H9 (cell line): Measurements from ENCODE around the gene SSBP3. TPM values are rescaled to one million over a fixed set of nuclear protein-coding genes. Genes with fewer than 3 reads are reported as not detected.

Experiments used
- DNase-seq: peaks from one replicate; pipeline ENCODE4 v3.0.0-alpha.2; 2017
- H2AFZ ChIP-seq: one replicate; pipeline ENCODE4 v1.6.1; 2013; ENCODE audit warnings: mild to moderate bottlenecking, low read length, control low read depth, moderate library complexity
- H2AK5ac ChIP-seq: 2 replicates; pipeline ENCODE4 v1.6.1; 2013; ENCODE audit warnings: low read length, control low read depth, mixed read lengths; ENCODE audit not compliant: insufficient read length
- H2BK120ac ChIP-seq: one replicate; pipeline ENCODE4 v1.6.1; 2013; ENCODE audit warnings: low read depth, mild to moderate bottlenecking, low read length, control low read depth, inconsistent platforms; ENCODE audit not compliant: poor library complexity, severe bottlenecking
- H2BK12ac ChIP-seq: 2 replicates; pipeline ENCODE4 v1.6.1; 2013; ENCODE audit warnings: low read length, control low read depth, mixed read lengths, low read depth; ENCODE audit not compliant: insufficient read length
- H2BK15ac ChIP-seq: 2 replicates; pipeline ENCODE4 v1.6.1; 2013; ENCODE audit warnings: low read depth, low read length, control low read depth
- H2BK20ac ChIP-seq: one replicate; pipeline ENCODE4 v1.6.1; 2013; ENCODE audit warnings: low read depth, mild to moderate bottlenecking, low read length, control low read depth, inconsistent platforms; ENCODE audit not compliant: poor library complexity, severe bottlenecking
- H2BK5ac ChIP-seq: 2 replicates; pipeline ENCODE4 v1.6.1; 2013; ENCODE audit warnings: low read length, control low read depth, mixed read lengths; ENCODE audit not compliant: insufficient read length
- H3K14ac ChIP-seq: 2 replicates; pipeline ENCODE4 v1.6.1; 2013; ENCODE audit warnings: low read length, control low read depth; ENCODE audit not compliant: insufficient read depth
- H3K18ac ChIP-seq: 2 replicates; pipeline ENCODE4 v1.6.1; 2013; ENCODE audit warnings: low read depth, mild to moderate bottlenecking, mixed read lengths, low read length, control low read depth; ENCODE audit not compliant: insufficient read length
- H3K23ac ChIP-seq: 2 replicates; pipeline ENCODE4 v1.6.1; 2013; ENCODE audit warnings: low read length, control low read depth, mixed read lengths, low read depth; ENCODE audit not compliant: insufficient read length
- H3K23me2 ChIP-seq: 2 replicates; pipeline ENCODE4 v1.6.1; 2013; ENCODE audit warnings: low read depth, mild to moderate bottlenecking, mixed read lengths, low read length, control low read depth; ENCODE audit not compliant: insufficient read length, poor library complexity, severe bottlenecking
- H3K27ac ChIP-seq: 2 replicates; pipeline ENCODE4 v1.5.1; 2013; ENCODE audit warnings: low read length, control low read depth, mixed read lengths, low read depth; ENCODE audit not compliant: insufficient read length
- H3K27me3 ChIP-seq: 2 replicates; pipeline ENCODE4 v1.6.1; 2013; ENCODE audit warnings: low read length, control low read depth, inconsistent platforms; ENCODE audit not compliant: insufficient read depth
- H3K4ac ChIP-seq: 2 replicates; pipeline ENCODE4 v1.6.1; 2013; ENCODE audit warnings: low read depth, mild to moderate bottlenecking, control low read depth, inconsistent platforms, low read length, moderate library complexity
- H3K4me1 ChIP-seq: 2 replicates; pipeline ENCODE4 v1.6.1; 2013; ENCODE audit warnings: low read length, control low read depth, inconsistent platforms; ENCODE audit not compliant: insufficient read depth
- H3K4me2 ChIP-seq: 2 replicates; pipeline ENCODE4 v1.6.1; 2013; ENCODE audit warnings: low read length, control low read depth, mixed read lengths; ENCODE audit not compliant: insufficient read length, insufficient read depth
- H3K56ac ChIP-seq: 2 replicates; pipeline ENCODE4 v1.6.1; 2013; ENCODE audit warnings: low read depth, mild to moderate bottlenecking, mixed read lengths, low read length, control low read depth; ENCODE audit not compliant: insufficient read length
- H3K79me1 ChIP-seq: 2 replicates; pipeline ENCODE4 v1.6.1; 2013; ENCODE audit warnings: low read depth, mild to moderate bottlenecking, moderate library complexity, low read length, control low read depth, inconsistent platforms; ENCODE audit not compliant: insufficient read depth, poor library complexity, severe bottlenecking
- H3K79me2 ChIP-seq: 2 replicates; pipeline ENCODE4 v1.6.1; 2013; ENCODE audit warnings: low read length, control low read depth, inconsistent platforms; ENCODE audit not compliant: insufficient read depth
- H3K9ac ChIP-seq: 2 replicates; pipeline ENCODE4 v1.6.1; 2013; ENCODE audit warnings: low read length, control low read depth, mixed read lengths; ENCODE audit not compliant: insufficient read length; ENCODE audit errors: extremely low read depth
- H3K9me3 ChIP-seq: one replicate; pipeline ENCODE4 v1.6.1; 2013; ENCODE audit warnings: low read depth, low read length, inconsistent platforms; ENCODE audit not compliant: control insufficient read depth
- H3T11ph ChIP-seq: one replicate; pipeline ENCODE4 v1.6.1; 2013; ENCODE audit warnings: mild to moderate bottlenecking, low read length, control low read depth, inconsistent platforms
- H4K20me1 ChIP-seq: one replicate; pipeline ENCODE4 v1.6.1; 2013; ENCODE audit not compliant: control insufficient read depth, insufficient read length, insufficient read depth
- H4K5ac ChIP-seq: 2 replicates; pipeline ENCODE4 v1.6.1; 2013; ENCODE audit warnings: low read depth, mild to moderate bottlenecking, mixed read lengths, low read length, control low read depth; ENCODE audit not compliant: insufficient read length
- H4K8ac ChIP-seq: replicated peaks from 2 replicates; pipeline ENCODE4 v1.6.1; 2013; ENCODE audit warnings: low read length, control low read depth, mixed read lengths, low read depth; ENCODE audit not compliant: insufficient read length
- H4K91ac ChIP-seq: 2 replicates; pipeline ENCODE4 v1.6.1; 2013; ENCODE audit warnings: low read depth, mild to moderate bottlenecking, moderate library complexity, mixed read lengths, low read length, control low read depth; ENCODE audit not compliant: insufficient read length
- H3K27ac Mint-ChIP-seq, 3 experiments: 2 replicates in 2 of 3; 3 replicates in 1 of 3; pipeline ENCODE4 v1.8.0; 2020 to 2021; ENCODE audit warnings: mixed read lengths in 3 of 3, mild to moderate bottlenecking in 1 of 3, moderate library complexity in 1 of 3
- H3K27me3 Mint-ChIP-seq: 2 replicates; pipeline ENCODE4 v1.8.0; 2021; ENCODE audit warnings: low read depth, mild to moderate bottlenecking, moderate library complexity, mixed read lengths
- H3K36me3 Mint-ChIP-seq, 3 experiments: 2 replicates in 2 of 3; 3 replicates in 1 of 3; pipeline ENCODE4 v1.8.0; 2020 to 2021; ENCODE audit warnings: low read depth in 3 of 3, mixed read lengths in 3 of 3; ENCODE audit not compliant: insufficient read depth in 1 of 3
- H3K4me1 Mint-ChIP-seq, 2 experiments: 2 replicates each; pipeline ENCODE4 v1.8.0; 2020; ENCODE audit warnings: mixed read lengths in 2 of 2
- H3K4me3 Mint-ChIP-seq, 2 experiments: 2 replicates in 1 of 2; 3 replicates in 1 of 2; pipeline ENCODE4 v1.8.0; 2020 to 2021; ENCODE audit warnings: mild to moderate bottlenecking in 2 of 2, mixed read lengths in 2 of 2, moderate library complexity in 1 of 2
- H3K9me3 Mint-ChIP-seq, 2 experiments: 2 replicates in 1 of 2; 3 replicates in 1 of 2; pipeline ENCODE4 v1.8.0; 2020; ENCODE audit warnings: mild to moderate bottlenecking in 2 of 2, mixed read lengths in 2 of 2, moderate library complexity in 1 of 2
- WGBS: extraction: QIAGEN DNeasy Blood & Tissue Kit; methylation state at CpG from one replicate; pipeline ENCODE4 v1.1.7; 2013; ENCODE audit warnings: missing lambda C conversion rate, low lambda C conversion rate, mixed read lengths; ENCODE audit not compliant: insufficient read length; ENCODE audit errors: extremely low coverage; 5-methylcytosine and 5-hydroxymethylcytosine counted together
- total RNA-seq: library from RNA; stranded (reverse); gene quantifications from 2 replicates; pipeline ENCODE4 v1.2.1, GENCODE V29; 2021
- TF ChIP-seq, protein P1 (sequence below): fragments of 200-600 bp; sonication (generic); conservative IDR thresholded peaks from 3 replicates; pipeline ENCODE4 v1.8.0; 2021; ENCODE audit warnings: antibody characterized with exemption, mild to moderate bottlenecking

Gene SSBP3
- total RNA-seq, 1 experiment from 2014 or later, result 126 TPM

DNA sequence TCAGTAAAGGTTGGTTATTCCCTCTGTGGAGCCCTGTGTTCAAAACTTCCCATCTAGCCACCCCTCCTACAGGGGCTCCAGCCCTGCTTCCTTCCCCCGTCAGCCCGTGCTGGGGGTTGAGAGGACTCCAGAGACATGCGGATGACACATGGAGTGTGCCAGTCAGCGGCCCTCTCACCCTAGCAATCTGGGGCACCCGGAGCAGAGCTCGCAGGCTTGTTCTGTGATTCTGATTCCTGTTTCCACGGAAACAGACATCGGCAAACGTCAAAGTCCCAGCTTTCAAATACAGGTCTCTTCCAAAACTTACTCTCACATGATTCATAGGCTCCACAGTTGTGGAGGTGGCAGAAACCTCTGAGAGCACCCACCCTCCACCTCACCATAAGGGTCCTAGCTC, 9.8 kb upstream of the SSBP3 start:
- no peak overlapping the region for H3K9ac ChIP-seq
- H3K27ac ChIP-seq, result no peak overlapping the region
- H3K14ac ChIP-seq, result no peak overlapping the region
- H3K4me3 Mint-ChIP-seq, result no peak overlapping the region
- no peak overlapping the region for H2BK20ac ChIP-seq
- H3T11ph ChIP-seq, result no peak overlapping the region
- H3K27ac Mint-ChIP-seq, result no peak overlapping the region
- TF ChIP-seq, protein P1, sequence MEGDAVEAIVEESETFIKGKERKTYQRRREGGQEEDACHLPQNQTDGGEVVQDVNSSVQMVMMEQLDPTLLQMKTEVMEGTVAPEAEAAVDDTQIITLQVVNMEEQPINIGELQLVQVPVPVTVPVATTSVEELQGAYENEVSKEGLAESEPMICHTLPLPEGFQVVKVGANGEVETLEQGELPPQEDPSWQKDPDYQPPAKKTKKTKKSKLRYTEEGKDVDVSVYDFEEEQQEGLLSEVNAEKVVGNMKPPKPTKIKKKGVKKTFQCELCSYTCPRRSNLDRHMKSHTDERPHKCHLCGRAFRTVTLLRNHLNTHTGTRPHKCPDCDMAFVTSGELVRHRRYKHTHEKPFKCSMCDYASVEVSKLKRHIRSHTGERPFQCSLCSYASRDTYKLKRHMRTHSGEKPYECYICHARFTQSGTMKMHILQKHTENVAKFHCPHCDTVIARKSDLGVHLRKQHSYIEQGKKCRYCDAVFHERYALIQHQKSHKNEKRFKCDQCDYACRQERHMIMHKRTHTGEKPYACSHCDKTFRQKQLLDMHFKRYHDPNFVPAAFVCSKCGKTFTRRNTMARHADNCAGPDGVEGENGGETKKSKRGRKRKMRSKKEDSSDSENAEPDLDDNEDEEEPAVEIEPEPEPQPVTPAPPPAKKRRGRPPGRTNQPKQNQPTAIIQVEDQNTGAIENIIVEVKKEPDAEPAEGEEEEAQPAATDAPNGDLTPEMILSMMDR, result no peak
- H3K4me1 ChIP-seq, result no peaks in the 10 kb centered on the region
- H3K23ac ChIP-seq, result no peak overlapping the region
- H3K27me3 Mint-ChIP-seq, result peaks cover 28% of the 10 kb centered on the region
- H4K20me1 ChIP-seq, result peaks cover 2% of the 10 kb centered on the region
- H2AFZ ChIP-seq, result no peak overlapping the region
- no peaks in the 10 kb centered on the region for H3K9me3 ChIP-seq
- peaks cover 14 to 28% of the 10 kb centered on the region in 2 experiments for H3K4me1 Mint-ChIP-seq
- H3K79me1 ChIP-seq, result no peaks in the 10 kb centered on the region
- H3K79me2 ChIP-seq, result no peaks in the 10 kb centered on the region
- H4K91ac ChIP-seq, result no peak overlapping the region
- H2AK5ac ChIP-seq, result no peak overlapping the region
- H4K8ac ChIP-seq, result no peak overlapping the region
- no peaks in the 10 kb centered on the region for H3K36me3 Mint-ChIP-seq
- no peak overlapping the region for H2BK5ac ChIP-seq
- no peak overlapping the region for H2BK12ac ChIP-seq
- no CpG with 5 or more reads among the region's 9 CpGs for WGBS
- H3K18ac ChIP-seq, result no peak overlapping the region
- H3K27me3 ChIP-seq, result no peaks in the 10 kb centered on the region; the same call in 1 of the 2 replicates
- H2BK15ac ChIP-seq, result no peak overlapping the region
- H3K56ac ChIP-seq, result no peak overlapping the region
- no peaks in the 10 kb centered on the region for H3K23me2 ChIP-seq
- no peaks in the 10 kb centered on the region for H3K9me3 Mint-ChIP-seq
- H3K4me2 ChIP-seq, result no peak overlapping the region
- no peak overlapping the region for H3K4ac ChIP-seq
- no peak overlapping the region for H2BK120ac ChIP-seq
- no peak for DNase-seq
- no peak overlapping the region for H4K5ac ChIP-seq
